GM23248 (cell line): ENCODE results near the gene ZMIZ1.

Experiments
- EZH2 ChIP-seq: fragments of 200-600 bp; sonication (generic); IDR thresholded peaks from 2 replicates; pipeline ENCODE4 v1.6.1; 2018; ENCODE audit warnings: antibody characterized with exemption, mild to moderate bottlenecking; ENCODE audit not compliant: insufficient read depth, poor library complexity, severe bottlenecking
- EZH2phosphoT487 ChIP-seq: fragments of 200-600 bp; sonication (generic); IDR thresholded peaks from 2 replicates; pipeline ENCODE4 v1.6.1; 2018; ENCODE audit warnings: antibody characterized with exemption, moderate library complexity, mild to moderate bottlenecking, low read depth; ENCODE audit not compliant: insufficient read depth

DNA sequence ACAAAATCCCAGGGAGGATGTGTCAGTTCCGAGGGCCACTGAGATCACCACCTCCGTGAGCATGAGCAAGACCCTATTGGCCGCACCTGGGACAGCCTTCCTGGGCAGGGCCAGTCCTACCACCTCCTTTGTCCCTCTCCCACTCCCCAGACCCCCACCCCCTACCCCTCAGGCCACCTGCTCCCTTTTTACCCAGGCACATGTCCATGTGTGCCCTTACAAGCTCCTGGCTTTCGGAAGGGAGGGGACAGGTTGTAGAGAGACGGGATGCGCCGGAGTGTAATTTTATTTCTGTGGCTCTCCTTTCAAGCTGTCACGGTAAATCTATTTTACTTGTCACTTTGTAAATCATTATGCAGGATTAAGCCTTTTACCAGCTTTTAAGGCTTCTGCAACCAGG is 20.9 kb downstream of the ZMIZ1 start:
- TF ChIP-seq EZH2 (no peak), EZH2phosphoT487 (no peak)
